ENCODE data around the gene PDLIM1. TPM values are rescaled to one million over a fixed set of nuclear protein-coding genes. Genes with fewer than 3 reads are reported as not detected.

The PDLIM1 gene
- polyA plus RNA-seq, 1 donor (not counting 4 experiments of a cell fraction or from before 2014, with no cell fraction given), result 298 TPM

DNA sequence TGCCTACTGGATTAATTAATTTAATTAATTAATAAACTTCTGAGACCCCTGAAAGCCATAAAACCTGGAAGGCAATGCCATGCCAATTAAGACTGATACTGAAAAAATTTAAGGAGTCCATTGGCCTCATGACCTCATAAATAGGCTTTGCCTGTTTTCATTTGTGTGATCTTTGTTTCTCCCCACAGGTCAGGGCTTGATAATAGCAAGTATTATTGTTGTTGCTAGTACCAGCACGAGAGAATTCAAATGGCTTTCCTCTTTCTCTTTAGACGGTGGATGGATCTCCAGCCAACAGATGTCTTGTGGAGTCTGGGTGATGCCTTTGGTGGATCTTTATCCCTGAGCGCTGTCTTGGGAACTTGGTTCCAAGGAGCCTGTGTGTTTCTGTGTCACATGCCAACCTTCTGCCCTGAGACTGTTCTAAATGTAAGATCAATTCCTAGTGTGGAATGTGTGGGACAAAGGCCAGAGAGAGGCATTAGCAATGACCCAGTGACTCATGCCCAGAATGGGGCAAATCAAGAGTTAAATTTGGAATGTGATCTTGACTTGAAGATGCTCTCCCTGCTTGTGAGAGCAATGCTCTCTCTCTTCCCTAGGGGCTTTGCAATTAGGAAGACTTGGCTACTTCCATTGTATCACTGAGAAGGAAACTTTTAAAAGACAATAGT is 79.1 kb downstream of the PDLIM1 start:
- no peak for DNase-seq (ENCODE audit: low read depth, low spot score)
- H3K27me3 ChIP-seq (ENCODE audit: control insufficient read depth, extremely low read depth, insufficient read depth, low read length), result no peaks in the 10 kb centered on the region
- H3K9ac ChIP-seq (ENCODE audit: control insufficient read depth, extremely low read depth, insufficient read depth, low read length), result no peak overlapping the region
- no peak overlapping the region for H3K27ac ChIP-seq (ENCODE audit: control insufficient read depth, insufficient read depth, low read length)
- TF ChIP-seq EZH2 (IDR thresholded peaks at IDR 0.05; ENCODE audit: low read length), result no peak
- TF ChIP-seq, protein P1, sequence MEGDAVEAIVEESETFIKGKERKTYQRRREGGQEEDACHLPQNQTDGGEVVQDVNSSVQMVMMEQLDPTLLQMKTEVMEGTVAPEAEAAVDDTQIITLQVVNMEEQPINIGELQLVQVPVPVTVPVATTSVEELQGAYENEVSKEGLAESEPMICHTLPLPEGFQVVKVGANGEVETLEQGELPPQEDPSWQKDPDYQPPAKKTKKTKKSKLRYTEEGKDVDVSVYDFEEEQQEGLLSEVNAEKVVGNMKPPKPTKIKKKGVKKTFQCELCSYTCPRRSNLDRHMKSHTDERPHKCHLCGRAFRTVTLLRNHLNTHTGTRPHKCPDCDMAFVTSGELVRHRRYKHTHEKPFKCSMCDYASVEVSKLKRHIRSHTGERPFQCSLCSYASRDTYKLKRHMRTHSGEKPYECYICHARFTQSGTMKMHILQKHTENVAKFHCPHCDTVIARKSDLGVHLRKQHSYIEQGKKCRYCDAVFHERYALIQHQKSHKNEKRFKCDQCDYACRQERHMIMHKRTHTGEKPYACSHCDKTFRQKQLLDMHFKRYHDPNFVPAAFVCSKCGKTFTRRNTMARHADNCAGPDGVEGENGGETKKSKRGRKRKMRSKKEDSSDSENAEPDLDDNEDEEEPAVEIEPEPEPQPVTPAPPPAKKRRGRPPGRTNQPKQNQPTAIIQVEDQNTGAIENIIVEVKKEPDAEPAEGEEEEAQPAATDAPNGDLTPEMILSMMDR (optimal IDR thresholded peaks at IDR 0.05 in 1 of 3, IDR thresholded peaks at IDR 0.05 in 1 of 3, conservative IDR thresholded peaks at IDR 0.05 in 1 of 3; ENCODE audit: extremely low read depth in 1 of 3, insufficient read depth in 2 of 3, low read length in 3 of 3), result no peak
- H3K4me2 ChIP-seq (ENCODE audit: control insufficient read depth, extremely low read depth, insufficient read depth, low read depth, low read length), result peak overlapping the region; percentile 13
- peak; percentile 17 for FAIRE-seq
- H3K4me3 ChIP-seq (ENCODE audit: control insufficient read depth in 2 of 3, extremely low read depth in 1 of 3, insufficient read depth in 2 of 3, low read depth in 1 of 3, low read length in 3 of 3), result no peak overlapping the region
- dilution Hi-C loops (cut with MboI; ENCODE audit: extremely low pct_ligation_motif_present, low sequenced_read_pairs), result no loop called here
- H3K36me3 ChIP-seq (ENCODE audit: control insufficient read depth in 2 of 2, extremely low read depth in 1 of 2, insufficient read depth in 2 of 2, low read length in 2 of 2), result no peaks in the 10 kb centered on the region
- H2AFZ ChIP-seq (ENCODE audit: control insufficient read depth, low read length), result no peak overlapping the region
- no peaks in the 10 kb centered on the region for H4K20me1 ChIP-seq (ENCODE audit: control insufficient read depth, extremely low read depth, insufficient read depth, low read length)
- H3K79me2 ChIP-seq (ENCODE audit: control insufficient read depth, insufficient read depth, low read length), result no peaks in the 10 kb centered on the region
- H3K4me1 ChIP-seq (ENCODE audit: control insufficient read depth, extremely low read depth, insufficient read depth, low read length), result peaks cover 14% of the 10 kb centered on the region
- no peaks in the 10 kb centered on the region for H3K9me1 ChIP-seq (ENCODE audit: control insufficient read depth, extremely low read depth, insufficient read depth, low read length)
- no peaks in the 10 kb centered on the region for H3K9me3 ChIP-seq (ENCODE audit: control insufficient read depth, low read depth, low read length)

DNA sequence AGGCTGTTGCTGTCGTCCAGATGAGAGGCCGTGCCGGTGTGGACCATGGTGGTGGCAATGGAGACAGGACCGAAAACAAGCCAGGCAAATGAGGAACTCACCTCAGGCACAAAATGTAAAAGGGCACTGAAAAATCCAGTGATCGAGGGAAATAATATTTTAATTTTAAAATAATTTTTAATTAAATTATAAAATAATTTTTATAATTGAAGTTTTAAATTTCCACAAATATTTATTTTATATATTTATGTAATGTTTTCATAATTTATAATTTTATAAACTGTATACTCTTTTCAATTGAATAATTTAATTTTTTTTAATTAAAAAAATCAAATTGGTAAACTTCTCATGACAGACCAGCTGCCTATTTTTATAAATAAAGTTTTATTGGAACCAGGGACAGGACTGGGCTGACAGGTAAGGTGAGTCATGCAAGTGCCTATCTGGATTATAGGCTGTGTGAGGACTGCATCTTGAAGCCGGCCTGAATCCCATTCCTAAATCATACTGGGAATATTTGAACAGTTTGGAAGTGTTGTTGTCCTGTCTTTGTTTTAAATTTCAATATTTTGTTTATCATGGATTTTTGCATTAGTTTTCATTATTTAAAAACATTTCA is 81.2 kb downstream of the PDLIM1 start:
- DNase-seq (ENCODE audit: low read depth, low spot score), result no peak
- H3K36me3 ChIP-seq (ENCODE audit: control insufficient read depth in 2 of 2, extremely low read depth in 1 of 2, insufficient read depth in 2 of 2, low read length in 2 of 2), result no peaks in the 10 kb centered on the region
- no peaks in the 10 kb centered on the region for H3K9me3 ChIP-seq (ENCODE audit: control insufficient read depth, low read depth, low read length)
- H3K4me1 ChIP-seq (ENCODE audit: control insufficient read depth, extremely low read depth, insufficient read depth, low read length), result peaks cover 7% of the 10 kb centered on the region
- no peak overlapping the region for H3K4me3 ChIP-seq (ENCODE audit: control insufficient read depth in 2 of 3, extremely low read depth in 1 of 3, insufficient read depth in 2 of 3, low read depth in 1 of 3, low read length in 3 of 3)
- H3K27me3 ChIP-seq (ENCODE audit: control insufficient read depth, extremely low read depth, insufficient read depth, low read length), result no peaks in the 10 kb centered on the region
- dilution Hi-C loops (cut with MboI; ENCODE audit: extremely low pct_ligation_motif_present, low sequenced_read_pairs), result no loop called here
- no peak overlapping the region for H2AFZ ChIP-seq (ENCODE audit: control insufficient read depth, low read length)
- no peak overlapping the region for H3K27ac ChIP-seq (ENCODE audit: control insufficient read depth, insufficient read depth, low read length)
- H3K9ac ChIP-seq (ENCODE audit: control insufficient read depth, extremely low read depth, insufficient read depth, low read length), result no peak overlapping the region
- FAIRE-seq, result no peak
- TF ChIP-seq, protein P1 (optimal IDR thresholded peaks at IDR 0.05 in 1 of 3, IDR thresholded peaks at IDR 0.05 in 1 of 3, conservative IDR thresholded peaks at IDR 0.05 in 1 of 3; ENCODE audit: extremely low read depth in 1 of 3, insufficient read depth in 2 of 3, low read length in 3 of 3), result no peak
- TF ChIP-seq EZH2 (IDR thresholded peaks at IDR 0.05; ENCODE audit: low read length), result no peak
- H3K4me2 ChIP-seq (ENCODE audit: control insufficient read depth, extremely low read depth, insufficient read depth, low read depth, low read length), result no peak overlapping the region
- no peaks in the 10 kb centered on the region for H3K9me1 ChIP-seq (ENCODE audit: control insufficient read depth, extremely low read depth, insufficient read depth, low read length)
- H3K79me2 ChIP-seq (ENCODE audit: control insufficient read depth, insufficient read depth, low read length), result no peaks in the 10 kb centered on the region
- H4K20me1 ChIP-seq (ENCODE audit: control insufficient read depth, extremely low read depth, insufficient read depth, low read length), result no peaks in the 10 kb centered on the region

Measured in keratinocyte (primary cell).